Measurements from ENCODE around the gene THEM4.
"Not testable (repeated sequence)": the region's sequence is repeated elsewhere in the genome, so short reads cannot be mapped to it uniquely, and the experiment has no call there.

Gene THEM4

GRCh38 chr1:151898519-151898991 lies 10.8 kb downstream of the THEM4 start:
- Histone ChIP-seq H3K4me1 (ENCODE audit: insufficient read depth, low read length) (no peaks in the 10 kb centered on the region), H3K9me3 (ENCODE audit: low read length) (peaks cover 2% of the 10 kb centered on the region), H3K36me3 (ENCODE audit: insufficient read depth, low read length) (peaks cover 13% of the 10 kb centered on the region), H3K4me3 (ENCODE audit: low read length) (no peak overlapping the region), H2AFZ (ENCODE audit: low read depth, low read length) (no peak overlapping the region), H3K27me3 (ENCODE audit: insufficient read depth, low read length) (no peaks in the 10 kb centered on the region)

GRCh38 chr1:151897991-151898431 lies 11.3 kb downstream of the THEM4 start:
- no peaks in the 10 kb centered on the region for H3K4me1 ChIP-seq (ENCODE audit: insufficient read depth, low read length)
- no peak overlapping the region for H2AFZ ChIP-seq (ENCODE audit: low read depth, low read length)
- H3K4me3 ChIP-seq (ENCODE audit: low read length), result no peak overlapping the region
- H3K36me3 ChIP-seq (ENCODE audit: insufficient read depth, low read length), result peaks cover 16% of the 10 kb centered on the region
- H3K27me3 ChIP-seq (ENCODE audit: insufficient read depth, low read length), result no peaks in the 10 kb centered on the region
- peaks cover 2% of the 10 kb centered on the region for H3K9me3 ChIP-seq (ENCODE audit: low read length)

DNA sequence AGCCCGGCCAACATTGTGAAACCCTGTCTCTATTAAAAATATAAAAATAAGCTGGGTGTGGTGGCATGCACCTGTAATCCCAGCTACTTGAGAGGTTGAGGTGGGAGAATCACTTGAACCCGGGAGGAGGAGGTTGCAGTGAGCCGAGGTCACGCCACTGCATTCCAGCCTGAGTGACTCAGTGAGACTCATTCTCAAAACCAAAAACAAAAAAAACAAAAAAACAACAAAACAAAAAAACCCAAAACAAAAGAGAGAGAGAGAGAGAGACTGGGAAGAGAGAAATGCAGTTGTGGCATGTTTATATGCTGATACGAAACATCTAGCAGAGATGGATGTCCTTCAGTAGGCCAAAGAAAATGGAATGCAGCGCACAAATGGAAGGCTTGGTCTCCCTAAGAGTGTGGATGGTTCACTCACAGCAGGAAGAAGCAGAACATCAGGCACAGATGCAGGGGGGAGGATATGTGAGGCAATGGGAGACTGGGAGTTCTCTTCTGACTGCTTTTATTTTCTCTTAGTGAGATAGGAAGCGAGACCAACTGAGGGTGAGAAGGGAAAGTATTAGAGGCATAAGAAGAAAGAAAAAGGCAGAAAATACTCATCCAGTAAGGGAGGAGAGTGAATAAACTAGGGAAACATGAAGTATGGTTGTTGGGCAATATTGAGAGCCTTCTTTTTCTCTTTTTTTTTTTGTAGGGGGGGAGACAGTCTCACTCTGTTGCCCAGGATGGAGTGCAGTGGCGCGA lies 16.0 kb downstream of the THEM4 start:
- Histone ChIP-seq H3K4me1 (ENCODE audit: insufficient read depth, low read length) (no peaks in the 10 kb centered on the region), H3K4me3 (ENCODE audit: low read length) (no peak overlapping the region), H3K36me3 (ENCODE audit: insufficient read depth, low read length) (peaks cover 26% of the 10 kb centered on the region), H3K9me3 (ENCODE audit: low read length) (no peaks in the 10 kb centered on the region), H2AFZ (ENCODE audit: low read depth, low read length) (no peak overlapping the region), H3K27me3 (ENCODE audit: insufficient read depth, low read length) (no peaks in the 10 kb centered on the region)

DNA sequence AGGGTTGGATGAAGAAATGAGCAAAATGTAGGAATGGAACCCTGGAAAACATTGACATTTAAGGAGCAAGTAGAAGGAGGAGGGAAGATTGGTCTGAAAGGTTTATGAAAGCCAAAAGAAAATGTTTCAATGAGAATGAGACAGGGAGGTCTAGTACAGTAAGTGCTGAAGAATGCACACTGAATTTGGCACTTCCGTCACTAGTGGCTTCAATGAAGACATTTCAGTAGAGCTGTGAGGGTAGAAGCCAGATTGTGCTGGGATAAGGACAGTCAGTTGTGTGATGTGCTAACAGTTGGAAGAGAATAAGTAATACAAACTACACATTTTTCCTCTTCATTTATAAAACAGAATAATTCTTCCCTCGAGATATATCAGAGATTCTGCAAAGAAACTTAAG lies 17.1 kb downstream of the THEM4 start:
- no peaks in the 10 kb centered on the region for H3K27me3 ChIP-seq (ENCODE audit: insufficient read depth, low read length)
- H2AFZ ChIP-seq (ENCODE audit: low read depth, low read length), result no peak overlapping the region
- H3K9me3 ChIP-seq (ENCODE audit: low read length), result no peaks in the 10 kb centered on the region
- H3K4me3 ChIP-seq (ENCODE audit: low read length), result no peak overlapping the region
- H3K36me3 ChIP-seq (ENCODE audit: insufficient read depth, low read length), result peaks cover 26% of the 10 kb centered on the region
- no peaks in the 10 kb centered on the region for H3K4me1 ChIP-seq (ENCODE audit: insufficient read depth, low read length)

DNA sequence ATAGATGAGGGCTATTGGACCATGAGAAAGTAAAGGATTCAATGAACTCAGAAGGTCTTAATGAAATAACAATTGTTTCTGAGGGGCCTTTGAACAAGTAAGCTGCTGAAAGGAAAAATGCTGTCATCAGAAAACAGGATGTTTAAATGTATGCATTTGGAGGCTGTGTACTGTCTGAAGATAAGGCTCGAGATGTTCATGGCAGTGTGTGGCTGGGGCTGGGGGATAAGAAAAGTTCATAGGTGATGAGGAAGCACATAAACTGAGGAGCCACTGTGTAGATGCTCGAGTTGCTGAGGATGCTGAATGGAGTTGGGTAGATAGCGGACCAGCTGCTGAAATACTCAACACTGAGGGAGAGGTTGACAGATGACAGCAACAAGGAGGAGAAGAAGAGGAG lies 17.8 kb downstream of the THEM4 start:
- Histone ChIP-seq H3K36me3 (ENCODE audit: insufficient read depth, low read length) (peaks cover 26% of the 10 kb centered on the region), H2AFZ (ENCODE audit: low read depth, low read length) (no peak overlapping the region), H3K27me3 (ENCODE audit: insufficient read depth, low read length) (no peaks in the 10 kb centered on the region), H3K4me3 (ENCODE audit: low read length) (no peak overlapping the region), H3K9me3 (ENCODE audit: low read length) (no peaks in the 10 kb centered on the region), H3K4me1 (ENCODE audit: insufficient read depth, low read length) (no peaks in the 10 kb centered on the region)

- H3K27me3 ChIP-seq (ENCODE audit: insufficient read depth, low read length), result no peaks in the 10 kb centered on the region
- H3K4me3 ChIP-seq (ENCODE audit: low read length), result no peak overlapping the region
- peaks cover 19% of the 10 kb centered on the region for H3K36me3 ChIP-seq (ENCODE audit: insufficient read depth, low read length)
- no peak overlapping the region for H2AFZ ChIP-seq (ENCODE audit: low read depth, low read length)
- no peaks in the 10 kb centered on the region for H3K9me3 ChIP-seq (ENCODE audit: low read length)
- no peaks in the 10 kb centered on the region for H3K4me1 ChIP-seq (ENCODE audit: insufficient read depth, low read length)
These were observed 20.2 kb downstream of the THEM4 start for GRCh38 chr1:151888972-151889570.

DNA sequence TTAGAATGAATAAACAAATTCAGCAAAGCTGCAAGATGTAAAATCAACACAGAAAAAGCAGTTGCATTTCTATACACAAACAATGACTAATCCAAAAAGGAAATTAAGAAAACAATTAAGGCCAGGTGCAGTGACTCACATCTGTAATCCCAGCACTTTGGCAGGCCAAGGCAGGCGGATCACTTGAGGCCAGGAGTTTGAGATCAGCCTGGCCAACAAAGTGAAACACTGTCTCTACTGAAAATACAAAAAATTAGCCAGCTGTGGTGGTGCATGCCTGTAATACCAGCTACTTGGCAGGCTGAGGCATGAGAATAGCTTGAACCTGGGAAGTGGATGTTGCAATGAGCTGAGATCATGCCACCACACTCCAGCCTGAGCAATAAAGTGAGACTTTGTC lies 22.3 kb downstream of the THEM4 start:
- Histone ChIP-seq H3K36me3 (ENCODE audit: insufficient read depth, low read length) (peaks cover 10% of the 10 kb centered on the region), H3K4me3 (ENCODE audit: low read length) (no peak overlapping the region), H3K4me1 (ENCODE audit: insufficient read depth, low read length) (no peaks in the 10 kb centered on the region), H2AFZ (ENCODE audit: low read depth, low read length) (no peak overlapping the region), H3K9me3 (ENCODE audit: low read length) (no peaks in the 10 kb centered on the region), H3K27me3 (ENCODE audit: insufficient read depth, low read length) (no peaks in the 10 kb centered on the region)

DNA sequence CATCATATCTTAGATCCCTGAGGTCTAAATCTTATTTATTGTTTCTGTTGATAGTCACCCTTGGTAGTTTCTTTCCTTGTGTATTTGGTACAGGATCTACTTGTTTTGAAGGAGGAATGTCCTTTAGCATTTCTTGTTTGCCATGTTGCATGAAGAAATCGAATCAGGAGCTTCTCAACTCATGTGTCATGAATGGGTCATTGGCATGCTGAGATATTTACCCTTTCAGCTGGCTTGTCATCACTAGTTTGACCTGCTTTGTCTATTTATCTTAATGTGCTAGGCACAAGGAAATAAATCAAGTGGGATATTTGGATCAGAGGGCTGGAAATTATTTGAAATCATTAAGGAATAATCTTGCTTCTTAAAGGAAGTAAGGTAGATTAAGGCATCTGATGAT lies 23.8 kb downstream of the THEM4 start:
- Histone ChIP-seq H3K36me3 (ENCODE audit: insufficient read depth, low read length) (peaks cover 4% of the 10 kb centered on the region), H3K4me3 (ENCODE audit: low read length) (no peak overlapping the region), H2AFZ (ENCODE audit: low read depth, low read length) (no peak overlapping the region), H3K9me3 (ENCODE audit: low read length) (no peaks in the 10 kb centered on the region), H3K4me1 (ENCODE audit: insufficient read depth, low read length) (no peaks in the 10 kb centered on the region), H3K27me3 (ENCODE audit: insufficient read depth, low read length) (no peaks in the 10 kb centered on the region)

DNA sequence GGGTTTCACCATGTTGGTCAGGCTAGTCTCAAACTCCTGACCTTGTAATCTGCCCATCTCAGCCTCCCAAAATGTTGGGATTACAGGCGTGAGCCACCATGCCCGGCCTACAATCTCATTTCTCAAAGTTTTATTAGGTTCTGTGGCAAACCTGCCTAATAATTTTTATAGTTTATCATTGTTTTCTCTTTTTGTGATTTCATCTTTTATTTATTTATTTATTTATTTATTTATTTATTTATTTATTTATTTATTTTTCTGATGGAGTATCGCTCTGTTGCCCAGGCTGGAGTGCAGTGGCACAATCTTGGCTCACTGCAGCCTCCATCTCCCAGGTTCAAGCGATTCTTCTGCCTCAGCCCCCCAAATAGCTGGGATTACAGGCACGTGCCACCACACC lies 24.4 kb downstream of the THEM4 start:
- not testable (repeated sequence) for H2AFZ ChIP-seq (ENCODE audit: low read depth, low read length); H3K4me3 ChIP-seq (ENCODE audit: low read length); H3K27me3 ChIP-seq (ENCODE audit: insufficient read depth, low read length); H3K36me3 ChIP-seq (ENCODE audit: insufficient read depth, low read length); H3K9me3 ChIP-seq (ENCODE audit: low read length); H3K4me1 ChIP-seq (ENCODE audit: insufficient read depth, low read length)

DNA sequence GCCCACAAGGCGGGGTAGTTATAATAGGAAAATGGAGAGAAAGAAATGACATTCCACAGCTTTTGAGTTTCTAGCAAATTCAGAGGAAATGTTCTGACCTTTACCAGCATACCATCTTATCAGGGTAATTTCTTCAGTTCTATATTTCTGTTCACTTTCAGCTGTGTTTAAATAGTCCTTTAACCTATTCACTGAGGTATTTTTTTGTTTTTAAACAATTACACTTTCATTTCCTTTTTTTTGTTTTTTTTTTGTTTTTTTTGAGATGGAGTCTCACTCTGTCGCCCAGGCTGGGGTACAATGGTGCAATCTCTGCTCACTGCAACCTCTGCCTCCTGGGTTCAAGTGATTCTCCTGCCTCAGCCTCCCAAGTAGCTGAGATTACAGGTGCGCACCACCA lies 24.9 kb downstream of the THEM4 start:
- H2AFZ ChIP-seq (ENCODE audit: low read depth, low read length); H3K4me1 ChIP-seq (ENCODE audit: insufficient read depth, low read length); H3K4me3 ChIP-seq (ENCODE audit: low read length); H3K36me3 ChIP-seq (ENCODE audit: insufficient read depth, low read length); H3K9me3 ChIP-seq (ENCODE audit: low read length); H3K27me3 ChIP-seq (ENCODE audit: insufficient read depth, low read length): not testable (repeated sequence)

GRCh38 chr1:151883898-151884297 lies 25.4 kb downstream of the THEM4 start:
- H3K9me3 ChIP-seq (ENCODE audit: low read length); H3K4me3 ChIP-seq (ENCODE audit: low read length); H3K27me3 ChIP-seq (ENCODE audit: insufficient read depth, low read length); H3K36me3 ChIP-seq (ENCODE audit: insufficient read depth, low read length); H3K4me1 ChIP-seq (ENCODE audit: insufficient read depth, low read length); H2AFZ ChIP-seq (ENCODE audit: low read depth, low read length): not testable (repeated sequence)

DNA sequence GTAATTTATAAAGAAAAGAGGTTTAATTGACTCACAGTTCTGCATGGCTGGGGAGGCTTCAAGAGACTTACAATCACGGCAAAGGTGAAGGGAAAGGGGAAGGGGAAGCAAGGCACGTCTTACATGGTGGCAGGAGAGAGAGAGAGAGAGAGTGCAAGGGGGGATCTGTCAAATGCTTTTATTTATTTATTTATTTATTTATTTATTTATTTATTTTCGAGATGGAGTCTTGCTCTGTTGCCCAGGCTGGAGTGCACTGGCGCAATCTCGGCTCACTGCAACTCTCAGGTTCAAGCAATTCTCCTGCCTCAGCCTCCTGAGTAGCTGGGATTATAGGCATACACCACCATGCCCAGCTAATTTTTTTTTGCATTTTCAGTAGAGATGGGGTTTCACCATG lies 26.4 kb downstream of the THEM4 start:
- not testable (repeated sequence) for H3K4me1 ChIP-seq (ENCODE audit: insufficient read depth, low read length); H3K4me3 ChIP-seq (ENCODE audit: low read length); H2AFZ ChIP-seq (ENCODE audit: low read depth, low read length); H3K27me3 ChIP-seq (ENCODE audit: insufficient read depth, low read length); H3K9me3 ChIP-seq (ENCODE audit: low read length); H3K36me3 ChIP-seq (ENCODE audit: insufficient read depth, low read length)

- Histone ChIP-seq H3K9me3 (ENCODE audit: low read length) (no peaks in the 10 kb centered on the region), H3K4me1 (ENCODE audit: insufficient read depth, low read length) (no peaks in the 10 kb centered on the region), H3K27me3 (ENCODE audit: insufficient read depth, low read length) (no peaks in the 10 kb centered on the region), H3K4me3 (ENCODE audit: low read length) (no peak overlapping the region), H2AFZ (ENCODE audit: low read depth, low read length) (no peak overlapping the region), H3K36me3 (ENCODE audit: insufficient read depth, low read length) (peaks cover 4% of the 10 kb centered on the region)
These were observed 26.8 kb downstream of the THEM4 start for GRCh38 chr1:151882466-151882865.

GRCh38 chr1:151881479-151881878 lies 27.8 kb downstream of the THEM4 start:
- Histone ChIP-seq H3K9me3 (ENCODE audit: low read length) (no peaks in the 10 kb centered on the region), H3K4me1 (ENCODE audit: insufficient read depth, low read length) (no peaks in the 10 kb centered on the region), H3K36me3 (ENCODE audit: insufficient read depth, low read length) (peaks cover 4% of the 10 kb centered on the region), H2AFZ (ENCODE audit: low read depth, low read length) (no peak overlapping the region), H3K4me3 (ENCODE audit: low read length) (no peak overlapping the region), H3K27me3 (ENCODE audit: insufficient read depth, low read length) (no peaks in the 10 kb centered on the region)
